PFSK-1 (cell line): ENCODE measurements around the gene CAMTA1.

Source experiments
- FOXP2 ChIP-seq: optimal IDR thresholded peaks from 2 replicates; pipeline ENCODE3; 2011; ENCODE audit warnings: borderline replicate concordance, control low read depth, inconsistent platforms; ENCODE audit not compliant: insufficient read depth; ENCODE audit errors: extremely low read length, extremely low read depth
- POLR2AphosphoS5 ChIP-seq: IDR thresholded peaks from 2 replicates; pipeline ENCODE4 v1.6.1; 2012; ENCODE audit warnings: low read depth, mild to moderate bottlenecking, control low read depth, low read length, moderate library complexity
- SIN3A ChIP-seq: IDR thresholded peaks from 2 replicates; pipeline ENCODE4 v1.6.1; 2012; ENCODE audit warnings: mild to moderate bottlenecking, low read length, moderate library complexity, borderline replicate concordance; ENCODE audit not compliant: insufficient read depth
- TAF1 ChIP-seq: IDR thresholded peaks from 2 replicates; pipeline ENCODE4 v1.6.1; 2012; ENCODE audit warnings: low read length, control low read depth, borderline replicate concordance; ENCODE audit not compliant: insufficient read depth
- TF ChIP-seq, protein P1 (sequence below), 2 experiments: IDR thresholded peaks; 2 replicates each; pipeline versions ENCODE4 v1.6.1 to v1.8.0; 2011 to 2012; ENCODE audit warnings: low read depth in 2 of 2, low read length in 2 of 2, control low read depth in 1 of 2, inconsistent platforms in 1 of 2, mild to moderate bottlenecking in 1 of 2, moderate library complexity in 1 of 2; ENCODE audit not compliant: insufficient read depth in 1 of 2

CAMTA1 gene

DNA sequence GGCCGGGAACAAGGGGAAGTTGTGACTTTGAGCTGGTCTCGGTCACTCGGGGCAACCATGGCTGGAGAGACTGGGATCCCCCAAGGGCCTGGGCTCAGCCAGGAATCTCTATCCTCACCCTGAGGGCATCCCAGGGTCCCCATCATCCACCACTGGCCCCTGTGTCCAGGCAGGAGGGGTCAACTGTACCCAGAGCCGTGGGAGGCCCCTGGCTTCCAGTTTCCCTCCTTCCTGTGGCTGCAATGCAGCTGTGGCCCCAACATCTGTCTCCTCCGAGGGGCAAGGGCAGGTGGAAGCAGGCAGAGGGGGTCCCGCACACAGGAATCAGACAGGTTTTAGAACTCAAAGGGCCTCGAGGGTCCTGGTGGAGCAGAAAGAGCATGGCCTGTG, 653.1 kb downstream of the CAMTA1 start:
- TF ChIP-seq SIN3A (no peak), TAF1 (no peak), POLR2AphosphoS5 (no peak), FOXP2 (no peak)

DNA sequence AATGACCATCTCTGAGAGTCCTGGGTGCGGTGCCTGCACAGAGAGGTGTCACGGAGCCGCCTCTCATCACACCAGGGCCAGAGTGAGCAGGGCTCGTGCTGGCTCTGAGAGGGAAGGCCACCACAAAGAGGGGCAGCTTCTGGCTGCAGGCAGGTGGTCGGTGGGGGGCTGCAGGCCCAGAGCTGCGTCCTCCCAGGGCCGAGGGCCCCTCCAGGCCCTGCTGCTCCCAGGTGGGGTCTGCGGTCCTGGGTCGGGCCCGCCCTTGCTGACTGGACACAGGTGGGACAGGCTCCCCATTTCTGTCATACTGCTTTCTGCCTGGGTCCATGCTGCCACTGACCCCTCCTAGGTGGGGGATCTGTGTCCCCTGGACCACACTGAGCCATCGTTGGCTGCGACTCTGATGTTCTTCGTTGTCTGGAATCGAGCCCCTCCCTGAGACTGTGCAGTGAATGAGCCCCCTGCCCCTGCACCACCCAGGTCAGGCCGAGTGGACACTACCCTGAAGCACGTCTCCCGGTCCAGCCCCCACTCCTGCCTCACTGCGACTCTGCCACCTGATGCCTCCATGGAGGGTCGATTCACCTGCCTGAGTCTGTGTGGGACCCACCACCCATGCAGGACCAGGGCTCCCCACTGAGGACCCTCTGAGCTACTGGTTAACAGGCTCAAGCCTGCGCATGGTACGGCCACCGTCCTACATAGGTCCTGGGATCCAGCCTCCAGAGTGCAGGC, 653.8 kb downstream of the CAMTA1 start:
- TF ChIP-seq FOXP2 (no peak), POLR2AphosphoS5 (no peak), TAF1 (no peak), SIN3A (no peak)
- TF ChIP-seq, protein P1, sequence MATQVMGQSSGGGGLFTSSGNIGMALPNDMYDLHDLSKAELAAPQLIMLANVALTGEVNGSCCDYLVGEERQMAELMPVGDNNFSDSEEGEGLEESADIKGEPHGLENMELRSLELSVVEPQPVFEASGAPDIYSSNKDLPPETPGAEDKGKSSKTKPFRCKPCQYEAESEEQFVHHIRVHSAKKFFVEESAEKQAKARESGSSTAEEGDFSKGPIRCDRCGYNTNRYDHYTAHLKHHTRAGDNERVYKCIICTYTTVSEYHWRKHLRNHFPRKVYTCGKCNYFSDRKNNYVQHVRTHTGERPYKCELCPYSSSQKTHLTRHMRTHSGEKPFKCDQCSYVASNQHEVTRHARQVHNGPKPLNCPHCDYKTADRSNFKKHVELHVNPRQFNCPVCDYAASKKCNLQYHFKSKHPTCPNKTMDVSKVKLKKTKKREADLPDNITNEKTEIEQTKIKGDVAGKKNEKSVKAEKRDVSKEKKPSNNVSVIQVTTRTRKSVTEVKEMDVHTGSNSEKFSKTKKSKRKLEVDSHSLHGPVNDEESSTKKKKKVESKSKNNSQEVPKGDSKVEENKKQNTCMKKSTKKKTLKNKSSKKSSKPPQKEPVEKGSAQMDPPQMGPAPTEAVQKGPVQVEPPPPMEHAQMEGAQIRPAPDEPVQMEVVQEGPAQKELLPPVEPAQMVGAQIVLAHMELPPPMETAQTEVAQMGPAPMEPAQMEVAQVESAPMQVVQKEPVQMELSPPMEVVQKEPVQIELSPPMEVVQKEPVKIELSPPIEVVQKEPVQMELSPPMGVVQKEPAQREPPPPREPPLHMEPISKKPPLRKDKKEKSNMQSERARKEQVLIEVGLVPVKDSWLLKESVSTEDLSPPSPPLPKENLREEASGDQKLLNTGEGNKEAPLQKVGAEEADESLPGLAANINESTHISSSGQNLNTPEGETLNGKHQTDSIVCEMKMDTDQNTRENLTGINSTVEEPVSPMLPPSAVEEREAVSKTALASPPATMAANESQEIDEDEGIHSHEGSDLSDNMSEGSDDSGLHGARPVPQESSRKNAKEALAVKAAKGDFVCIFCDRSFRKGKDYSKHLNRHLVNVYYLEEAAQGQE (IDR thresholded peaks at IDR 0.05; ENCODE audit: insufficient read depth in 1 of 2, low read depth in 2 of 2, low read length in 2 of 2) = no peak

DNA sequence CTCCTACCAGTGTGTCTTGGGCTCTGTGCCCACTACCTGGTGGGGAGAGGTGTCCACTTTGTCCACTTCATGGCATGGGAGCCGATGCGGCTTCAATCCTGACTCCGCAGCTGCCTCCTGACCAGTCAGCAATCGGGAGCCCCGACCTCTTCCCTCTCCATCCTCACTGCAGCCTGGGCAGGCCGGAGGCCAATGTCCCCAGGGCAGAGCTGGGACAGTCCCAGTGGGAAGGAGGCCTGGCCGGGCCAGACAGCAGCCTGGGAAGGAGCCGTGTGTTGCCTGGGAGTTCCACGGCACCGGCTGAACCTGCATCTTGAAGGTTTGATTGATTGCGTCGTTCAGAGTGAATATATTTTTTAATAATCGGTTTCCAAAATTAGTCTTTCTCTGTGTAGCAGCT, 654.9 kb downstream of the CAMTA1 start:
- TF ChIP-seq, protein P1 (IDR thresholded peaks at IDR 0.05; ENCODE audit: insufficient read depth in 1 of 2, low read depth in 2 of 2, low read length in 2 of 2) = no peak
- no peak for TF ChIP-seq POLR2AphosphoS5
- no peak for TF ChIP-seq FOXP2
- TF ChIP-seq TAF1 = no peak

DNA sequence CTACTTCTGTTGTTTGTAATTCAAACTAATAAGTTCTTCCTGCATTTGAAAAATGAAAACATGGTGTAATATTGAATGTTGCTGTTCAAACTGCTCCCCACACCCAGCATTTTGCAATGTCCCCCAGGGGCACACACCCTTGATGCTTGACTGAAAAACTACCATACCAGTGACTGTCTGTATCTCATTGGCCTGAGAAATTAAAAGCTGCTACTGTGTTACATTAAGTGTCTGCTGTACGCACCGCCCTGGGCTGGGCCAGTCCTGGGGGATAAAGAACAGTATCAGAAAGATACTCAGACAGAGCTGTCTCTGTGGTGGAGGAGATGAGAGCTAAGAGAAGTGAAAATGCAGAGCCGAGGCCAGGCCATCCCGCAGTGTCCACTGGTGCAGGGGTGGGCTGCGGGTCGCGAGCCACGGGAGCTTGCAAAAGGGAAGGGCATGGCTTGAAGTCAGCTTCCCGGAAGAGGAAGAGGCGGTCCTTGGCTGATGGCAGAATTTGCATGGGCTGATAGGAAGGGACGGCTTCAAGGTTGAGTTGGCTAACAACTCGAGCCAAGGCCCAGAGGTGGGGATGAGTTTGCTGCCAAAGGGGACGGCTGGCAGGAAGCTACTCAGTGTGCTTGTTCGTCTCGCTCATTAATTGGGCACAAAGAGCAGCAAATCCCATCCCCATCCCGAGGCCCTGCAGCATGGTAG, 656.0 kb downstream of the CAMTA1 start:
- TF ChIP-seq, protein P1 (IDR thresholded peaks at IDR 0.05; ENCODE audit: insufficient read depth in 1 of 2, low read depth in 2 of 2, low read length in 2 of 2) = no peak
- TF ChIP-seq POLR2AphosphoS5 = no peak
- TF ChIP-seq FOXP2 = no peak

DNA sequence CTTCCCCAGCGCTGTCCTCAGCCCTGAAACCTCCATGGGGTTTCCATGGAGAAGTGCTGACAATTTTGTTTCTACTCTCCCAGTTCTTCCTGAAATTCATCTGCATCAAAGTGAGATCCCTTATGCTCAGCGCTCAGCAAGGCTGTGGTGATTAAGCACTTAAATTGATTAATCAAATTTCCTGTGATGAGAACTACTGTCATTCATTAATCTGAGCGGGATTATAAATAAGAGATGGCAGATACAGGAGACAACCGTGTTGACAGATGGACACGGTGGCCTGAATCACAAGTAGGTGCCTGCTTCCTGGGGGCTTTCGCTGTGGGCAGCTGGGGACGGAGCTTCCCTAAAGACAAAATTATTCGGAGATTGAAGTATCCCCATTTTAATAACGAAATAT, 656.8 kb downstream of the CAMTA1 start:
- TF ChIP-seq, protein P1 (IDR thresholded peaks at IDR 0.05; ENCODE audit: insufficient read depth in 1 of 2, low read depth in 2 of 2, low read length in 2 of 2) = no peak
- no peak for TF ChIP-seq POLR2AphosphoS5
